GM19025 (cell line): ENCODE results near the gene UNC119B.
"Not testable (repeated sequence)": the region's sequence is repeated elsewhere in the genome, so short reads cannot be mapped to it uniquely, and the experiment has no call there.

Source experiments
- ATAC-seq: cut with Tn5 transposase; IDR thresholded peaks from one replicate; pipeline ENCODE4 v1.9.1; 2021; ENCODE audit warnings: mild to moderate bottlenecking, low read depth, moderate library complexity; ENCODE audit not compliant: unreplicated experiment

UNC119B gene

GRCh38 chr12:120718055-120718454, 7.8 kb downstream of the UNC119B start:
- ATAC-seq, result no peak

- ATAC-seq, result peak; percentile 51
Observed at GRCh38 chr12:120719072-120719471, 8.8 kb downstream of the UNC119B start.

GRCh38 chr12:120719496-120720233, 9.4 kb downstream of the UNC119B start:
- ATAC-seq, result no peak

GRCh38 chr12:120720234-120720986, 10.2 kb downstream of the UNC119B start:
- no peak for ATAC-seq

GRCh38 chr12:120720987-120721801, 10.9 kb downstream of the UNC119B start:
- no peak for ATAC-seq

- no peak for ATAC-seq
Observed at GRCh38 chr12:120721866-120722265, 11.6 kb downstream of the UNC119B start.

GRCh38 chr12:120722784-120723183, 12.5 kb downstream of the UNC119B start:
- ATAC-seq, result no peak

GRCh38 chr12:120724720-120725119, 14.5 kb downstream of the UNC119B start:
- no peak for ATAC-seq

- no peak for ATAC-seq
Observed at GRCh38 chr12:120725151-120725658, 14.9 kb downstream of the UNC119B start.

GRCh38 chr12:120725659-120726509, 15.6 kb downstream of the UNC119B start, which contains the start of gene ACADS:
Gene ACADS, plus strand, starts transcription at chr12:120725826. Its CDS starts 60 bp downstream, at chr12:120725886.
- ATAC-seq, result peak; percentile 99

GRCh38 chr12:120726510-120726793, 16.2 kb downstream of the UNC119B start:
- no peak for ATAC-seq

- no peak for ATAC-seq
Observed at GRCh38 chr12:120726961-120727360, 16.7 kb downstream of the UNC119B start.

GRCh38 chr12:120732198-120732597, 21.9 kb downstream of the UNC119B start:
- ATAC-seq, result not testable (repeated sequence)

GRCh38 chr12:120733574-120733973, 23.3 kb downstream of the UNC119B start:
- ATAC-seq, result no peak

GRCh38 chr12:120734210-120734609, 24.0 kb downstream of the UNC119B start:
- ATAC-seq, result no peak

GRCh38 chr12:120735181-120735580, 24.9 kb downstream of the UNC119B start:
- ATAC-seq, result no peak

- no peak for ATAC-seq
Observed at GRCh38 chr12:120736404-120737331, 26.4 kb downstream of the UNC119B start.

GRCh38 chr12:120737557-120738251, 27.4 kb downstream of the UNC119B start:
- ATAC-seq, result no peak
